Panc1 (cell line): ENCODE data around the gene DLG2. TPM values are rescaled to one million over a fixed set of nuclear protein-coding genes. Genes with fewer than 3 reads are reported as not detected.

Source experiments
- ATAC-seq: fragments of 200-7000 bp; cut with Tn5 transposase; 2 replicates; pipeline ENCODE4 v1.9.1; 2020; ENCODE audit warnings: mild to moderate bottlenecking, moderate library complexity
- BruUV-seq: library from RNA; stranded (reverse); fragments of 400-500 nt; replicated peaks from 2 replicates; lab custom pipeline; 2021; lab: Mats Ljungman, UMichigan
- CTCF ChIA-PET: fragments of 300-600 bp; sonication (Branson Sonifier 250); formaldehyde crosslinking; loops from one replicate; lab custom pipeline; 2022; ENCODE audit warnings: antibody characterized with exemption; lab: Charles Lee
- POLR2A ChIA-PET: fragments of 300-600 bp; sonication (Branson Sonifier 250); formaldehyde crosslinking; loops from one replicate; lab custom pipeline; 2022; ENCODE audit warnings: antibody characterized with exemption; lab: Charles Lee
- DNase-seq: peaks from one replicate; pipeline ENCODE4 v3.0.0-alpha.2; 2010; ENCODE audit warnings: low read depth, low spot score
- H3K27ac ChIP-seq: 2 replicates; pipeline ENCODE4 v1.5.1; 2011; ENCODE audit warnings: mild to moderate bottlenecking, low read length, inconsistent platforms
- H3K27me3 ChIP-seq: fragments of 200-500 bp; sonication (Bioruptor generic); 2 replicates; pipeline ENCODE4 v1.6.0; 2014; ENCODE audit warnings: low read length, inconsistent platforms; ENCODE audit not compliant: control insufficient read depth, insufficient read depth
- H3K36me3 ChIP-seq: fragments of 200-500 bp; sonication (Bioruptor generic); 2 replicates; pipeline ENCODE4 v1.5.1; 2014; ENCODE audit warnings: inconsistent platforms, mild to moderate bottlenecking, low read length, moderate library complexity; ENCODE audit not compliant: control insufficient read depth, insufficient read depth
- H3K4me1 ChIP-seq: 2 replicates; pipeline ENCODE4 v1.5.1; 2011; ENCODE audit warnings: inconsistent platforms, mild to moderate bottlenecking, low read length, moderate library complexity; ENCODE audit not compliant: control insufficient read depth, insufficient read depth
- H3K4me3 ChIP-seq, 2 experiments: 2 replicates each; pipeline ENCODE4 v1.5.1; 2011 to 2012; ENCODE audit warnings: low read depth in 2 of 2, low read length in 2 of 2, mild to moderate bottlenecking in 2 of 2, inconsistent platforms in 1 of 2, moderate library complexity in 1 of 2
- H3K9me3 ChIP-seq: fragments of 200-500 bp; sonication (Bioruptor generic); 2 replicates; pipeline ENCODE4 v1.5.1; 2014; ENCODE audit warnings: low read depth, mild to moderate bottlenecking, inconsistent platforms, low read length, moderate library complexity; ENCODE audit not compliant: control insufficient read depth, insufficient read depth
- CTCF ChIP-seq: fragments of 450-650 bp; IDR thresholded peaks from 2 replicates; pipeline ENCODE4 v1.5.1; 2017; ENCODE audit warnings: mild to moderate bottlenecking
- POLR2AphosphoS5 ChIP-seq: IDR thresholded peaks from 2 replicates; pipeline ENCODE4 v1.6.1; 2012; ENCODE audit warnings: mild to moderate bottlenecking, low read depth, low read length, moderate library complexity
- REST ChIP-seq, 2 experiments: IDR thresholded peaks; 2 replicates each; pipeline ENCODE4 v1.6.1; 2011 to 2012; ENCODE audit warnings: low read depth in 2 of 2, control low read depth in 1 of 2, low read length in 1 of 2, mild to moderate bottlenecking in 1 of 2, moderate library complexity in 1 of 2; ENCODE audit not compliant: insufficient read depth in 1 of 2
- SIN3A ChIP-seq: IDR thresholded peaks from 2 replicates; pipeline ENCODE4 v1.6.1; 2012; ENCODE audit warnings: low read depth, mild to moderate bottlenecking, low read length, moderate library complexity, borderline replicate concordance; ENCODE audit not compliant: insufficient read depth
- TCF7L2 ChIP-seq: IDR thresholded peaks from 2 replicates; pipeline ENCODE4 v1.6.1; 2011; ENCODE audit warnings: mild to moderate bottlenecking, low read depth, low read length, inconsistent platforms
- in situ Hi-C: cut with HindIII; loops from 2 replicates; pipeline ENCODE4 v1.10.0; 2016; ENCODE audit warnings: low sequenced_read_pairs, low pct_unique_long_range_greater_than_20kb
- intact Hi-C: fragments of 100-400 bp; cut with micrococcal nuclease; formaldehyde crosslinking; loops from one replicate; pipeline ENCODE4 v1.10.0; 2022; ENCODE audit not compliant: unreplicated experiment
- total RNA-seq: library from RNA; stranded (reverse); gene quantifications from one replicate; pipeline ENCODE4 v1.2.1, GENCODE V29; 2021; ENCODE audit not compliant: unreplicated experiment

DLG2 gene
- total RNA-seq, 1 experiment from 2014 or later: 4.2 TPM

GRCh38 chr11:83922953-83923352 is 1704.2 kb downstream of the DLG2 start:
- no TSS peak for BruUV-seq
- in situ Hi-C loops (no loop called here), intact Hi-C loops (no loop called here)
- CTCF ChIA-PET: no interaction called here
- ATAC-seq: no peak
- DNase-seq: no peak
- no peak overlapping the region for H3K27ac ChIP-seq
- H3K4me3 ChIP-seq: no peak overlapping the region
- no peak for TF ChIP-seq POLR2AphosphoS5
- TF ChIP-seq TCF7L2: no peak
- TF ChIP-seq SIN3A: no peak
- TF ChIP-seq CTCF: no peak
- no peak for TF ChIP-seq REST (IDR thresholded peaks at IDR 0.05; ENCODE audit: insufficient read depth in 1 of 2, low read depth in 2 of 2, low read length in 1 of 2)
- H3K4me1 ChIP-seq: no peaks in the 10 kb centered on the region
- H3K9me3 ChIP-seq: no peaks in the 10 kb centered on the region
- POLR2A ChIA-PET: no interaction called here
- no peaks in the 10 kb centered on the region for H3K36me3 ChIP-seq
- no peaks in the 10 kb centered on the region for H3K27me3 ChIP-seq

- intact Hi-C loops: no loop called here
- in situ Hi-C loops: no loop called here
- Histone ChIP-seq H3K9me3 (no peaks in the 10 kb centered on the region), H3K36me3 (no peaks in the 10 kb centered on the region), H3K27me3 (no peaks in the 10 kb centered on the region), H3K4me1 (no peaks in the 10 kb centered on the region), H3K27ac (no peak overlapping the region), H3K4me3 (no peak overlapping the region)
- TF ChIP-seq REST (IDR thresholded peaks at IDR 0.05; ENCODE audit: insufficient read depth in 1 of 2, low read depth in 2 of 2, low read length in 1 of 2): no peak
- ChIA-PET POLR2A (no interaction called here), CTCF (no interaction called here)
- DNase-seq (no peak), ATAC-seq (no peak)
- no TSS peak for BruUV-seq
These were observed 1704.8 kb downstream of the DLG2 start for GRCh38 chr11:83922318-83922717.
